Keratinocyte (primary cell): Measurements from ENCODE around the gene DENND6B.

Experiments used
- CTCF ChIP-seq, 3 experiments: IDR thresholded peaks in 1 of 3; conservative IDR thresholded peaks in 1 of 3; optimal IDR thresholded peaks in 1 of 3; 2 replicates in 2 of 3; 3 replicates in 1 of 3; pipeline versions ENCODE3 to v1.5.1; 2011; ENCODE audit warnings: low read length in 3 of 3, mild to moderate bottlenecking in 3 of 3, moderate library complexity in 2 of 3, control low read depth in 1 of 3, inconsistent platforms in 1 of 3; ENCODE audit not compliant: insufficient read depth in 2 of 3; ENCODE audit errors: extremely low read depth in 1 of 3
- EZH2 ChIP-seq: IDR thresholded peaks from one replicate; pipeline ENCODE4 v1.6.1; 2012; ENCODE audit warnings: inconsistent platforms, mild to moderate bottlenecking, low read length, moderate library complexity

DNA sequence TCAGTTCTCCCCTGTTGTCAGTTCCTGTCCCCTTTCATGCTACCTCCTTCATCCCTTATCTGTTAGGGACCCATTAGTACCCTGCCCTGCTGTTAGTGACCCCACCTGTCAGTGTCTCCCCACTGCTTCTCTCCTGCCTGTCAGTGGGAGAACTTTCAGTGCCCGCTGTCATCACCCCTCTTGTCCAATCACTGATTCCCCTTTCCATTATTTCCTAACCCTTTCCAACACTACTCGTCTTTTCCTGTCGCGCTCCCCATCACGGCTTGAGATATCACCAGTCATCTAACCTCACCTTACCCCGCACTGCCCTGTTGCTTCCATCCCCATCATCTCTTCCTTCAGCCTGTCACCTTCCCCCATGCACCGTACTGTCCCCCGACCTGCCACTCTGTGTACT, 20.3 kb upstream of the DENND6B start:
- no peak for TF ChIP-seq CTCF (optimal IDR thresholded peaks at IDR 0.05 in 1 of 3, IDR thresholded peaks at IDR 0.05 in 1 of 3, conservative IDR thresholded peaks at IDR 0.05 in 1 of 3; ENCODE audit: extremely low read depth in 1 of 3, insufficient read depth in 2 of 3, low read length in 3 of 3)
- TF ChIP-seq EZH2 = no peak
